NCI-H226 (cell line): ENCODE data around the gene PROSER3.
A peak's percentile ranks its signal among the peaks of the same experiment; 100 is the strongest.

Source experiments
- DNase-seq: peaks from one replicate; pipeline ENCODE4 v3.0.0-alpha.2; 2015

The PROSER3 gene

GRCh38 chr19:35757749-35758608, at the start of gene PROSER3:
TSS of gene PROSER3 (plus strand) at chr19:35758176. CDS start at chr19:35758216, 40 bp downstream.
- peak; percentile 99 for DNase-seq

DNA sequence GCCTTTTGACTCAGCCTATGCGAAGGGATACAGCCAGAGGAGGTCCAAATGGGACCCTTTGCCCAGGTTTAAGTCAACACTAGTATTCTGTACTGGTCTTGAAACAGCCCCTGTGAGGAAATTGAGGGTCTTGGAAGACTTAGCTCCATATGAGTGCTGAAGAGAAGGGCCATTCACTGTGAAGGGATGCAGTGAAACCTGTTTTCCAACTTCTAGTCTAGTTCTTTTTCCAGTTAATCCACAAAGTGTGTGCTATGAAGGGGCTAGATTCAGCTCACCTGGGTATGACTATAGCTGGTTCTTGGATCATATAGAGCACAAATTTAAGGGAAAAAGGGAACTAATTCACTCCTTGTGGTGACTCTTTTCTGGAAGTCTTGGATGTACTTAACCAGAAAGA, 49.6 kb upstream of the PROSER3 start:
- DNase-seq, result no peak

- no peak for DNase-seq
Measured at GRCh38 chr19:35710784-35711723, 46.9 kb upstream of the PROSER3 start.

- DNase-seq, result no peak
Measured at GRCh38 chr19:35712567-35713505, 45.1 kb upstream of the PROSER3 start.

- DNase-seq, result no peak
Measured at GRCh38 chr19:35713506-35713850, 44.5 kb upstream of the PROSER3 start.

GRCh38 chr19:35713904-35714495, 44.0 kb upstream of the PROSER3 start:
- DNase-seq, result no peak

DNA sequence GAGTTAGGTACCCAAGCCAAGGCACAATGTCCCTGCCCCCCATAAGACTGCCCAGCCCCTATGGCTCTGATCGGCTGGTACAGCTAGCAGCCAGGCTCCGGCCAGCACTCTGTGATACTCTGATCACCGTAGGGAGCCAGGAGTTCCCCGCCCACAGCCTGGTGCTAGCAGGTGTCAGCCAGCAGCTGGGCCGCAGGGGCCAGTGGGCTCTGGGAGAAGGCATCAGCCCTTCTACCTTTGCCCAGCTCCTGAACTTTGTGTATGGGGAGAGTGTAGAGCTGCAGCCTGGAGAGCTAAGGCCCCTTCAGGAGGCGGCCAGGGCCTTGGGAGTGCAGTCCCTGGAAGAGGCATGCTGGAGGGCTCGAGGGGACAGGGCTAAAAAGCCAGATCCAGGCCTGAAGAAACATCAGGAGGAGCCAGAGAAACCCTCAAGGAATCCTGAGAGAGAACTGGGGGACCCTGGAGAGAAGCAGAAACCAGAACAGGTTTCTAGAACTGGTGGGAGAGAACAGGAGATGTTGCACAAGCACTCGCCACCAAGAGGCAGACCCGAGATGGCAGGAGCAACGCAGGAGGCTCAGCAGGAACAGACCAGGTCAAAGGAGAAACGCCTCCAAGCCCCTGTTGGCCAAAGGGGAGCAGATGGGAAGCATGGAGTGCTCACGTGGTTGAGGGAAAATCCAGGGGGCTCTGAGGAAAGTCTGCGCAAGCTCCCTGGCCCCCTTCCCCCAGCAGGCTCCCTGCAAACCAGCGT, 43.2 kb upstream of the PROSER3 start:
- DNase-seq, result no peak

GRCh38 chr19:35715355-35715809, 42.6 kb upstream of the PROSER3 start:
- DNase-seq, result no peak

DNA sequence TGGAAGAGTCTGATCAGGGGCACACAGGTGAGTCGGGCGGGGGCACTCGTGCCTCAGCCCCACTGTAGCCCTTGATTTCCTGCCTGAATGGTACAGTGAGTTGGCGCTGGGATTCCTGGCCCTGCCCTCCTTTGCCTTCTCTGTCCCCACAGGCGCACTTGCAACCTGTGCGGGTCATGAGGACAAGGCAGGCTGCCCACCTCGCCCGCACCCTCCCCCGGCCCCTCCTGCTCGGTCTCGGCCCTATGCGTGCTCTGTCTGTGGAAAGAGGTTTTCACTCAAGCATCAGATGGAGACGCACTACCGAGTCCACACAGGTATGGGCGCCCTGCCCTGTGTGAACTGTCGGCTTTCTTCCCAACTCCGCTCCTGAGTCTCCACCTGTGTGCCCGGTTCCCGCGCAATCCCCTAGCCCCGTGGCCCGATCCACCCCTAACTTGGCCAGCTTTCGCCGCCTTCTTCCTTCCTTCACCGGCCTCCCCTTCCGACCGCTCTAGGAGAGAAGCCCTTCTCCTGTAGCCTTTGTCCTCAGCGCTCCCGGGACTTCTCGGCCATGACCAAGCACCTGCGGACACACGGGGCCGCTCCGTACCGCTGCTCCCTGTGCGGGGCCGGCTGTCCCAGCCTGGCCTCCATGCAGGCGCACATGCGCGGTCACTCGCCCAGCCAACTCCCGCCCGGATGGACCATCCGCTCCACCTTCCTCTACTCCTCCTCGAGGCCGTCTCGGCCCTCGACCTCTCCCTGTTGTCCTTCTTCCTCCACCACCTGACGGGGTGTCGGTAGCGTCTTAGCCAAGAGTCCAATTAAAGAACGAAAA, 41.8 kb upstream of the PROSER3 start:
- peak; percentile 36 for DNase-seq

DNA sequence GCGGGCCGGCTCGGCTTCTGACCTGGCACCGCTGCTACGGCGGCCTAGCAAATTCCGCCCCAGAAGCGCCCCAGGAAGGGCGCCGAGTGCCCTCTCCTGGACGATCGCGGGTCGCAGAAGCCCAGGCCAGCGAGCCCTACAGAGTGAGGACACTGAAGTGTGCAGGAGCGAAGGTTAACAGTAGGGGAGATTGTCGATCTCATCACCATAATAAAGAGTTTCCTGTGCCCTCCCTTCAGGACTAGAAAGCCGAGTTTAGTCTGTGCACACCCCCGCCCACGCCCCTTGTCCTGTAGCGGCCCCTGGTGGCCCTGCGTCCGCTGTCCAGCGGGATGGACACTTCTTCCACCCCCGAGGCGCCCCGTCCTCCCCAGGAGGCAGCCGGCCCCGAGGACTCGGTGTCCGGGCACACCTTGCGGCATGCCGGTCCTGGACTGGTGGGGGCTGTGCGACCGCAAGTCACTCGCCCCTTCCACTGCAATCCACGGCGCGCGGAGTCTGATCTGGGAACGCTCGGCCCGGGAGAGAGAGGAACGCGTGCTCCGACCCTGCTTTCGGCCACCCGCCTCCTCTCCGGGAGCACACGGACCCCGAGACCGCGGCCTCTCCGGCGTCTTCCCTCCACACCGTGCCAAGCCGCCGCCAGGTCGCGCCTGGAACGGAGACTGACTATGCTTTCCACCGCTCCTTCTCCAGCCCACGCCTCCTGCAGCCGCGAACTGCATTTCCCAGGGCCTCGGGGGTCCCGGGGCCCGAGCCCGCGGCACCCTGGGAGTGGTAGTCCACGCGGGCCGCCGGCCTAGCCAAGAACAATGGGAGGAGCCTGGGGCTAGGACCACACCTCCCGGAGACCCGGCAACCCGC, 40.9 kb upstream of the PROSER3 start:
- peak; percentile 79 for DNase-seq

GRCh38 chr19:35717665-35718344, 40.2 kb upstream of the PROSER3 start, which contains the start of gene KMT2B:
TSS of gene KMT2B (plus strand) at chr19:35718003. CDS start at chr19:35718019, 16 bp downstream.
- peak; percentile 93 for DNase-seq

GRCh38 chr19:35718345-35719041, 39.5 kb upstream of the PROSER3 start:
- DNase-seq, result no peak

DNA sequence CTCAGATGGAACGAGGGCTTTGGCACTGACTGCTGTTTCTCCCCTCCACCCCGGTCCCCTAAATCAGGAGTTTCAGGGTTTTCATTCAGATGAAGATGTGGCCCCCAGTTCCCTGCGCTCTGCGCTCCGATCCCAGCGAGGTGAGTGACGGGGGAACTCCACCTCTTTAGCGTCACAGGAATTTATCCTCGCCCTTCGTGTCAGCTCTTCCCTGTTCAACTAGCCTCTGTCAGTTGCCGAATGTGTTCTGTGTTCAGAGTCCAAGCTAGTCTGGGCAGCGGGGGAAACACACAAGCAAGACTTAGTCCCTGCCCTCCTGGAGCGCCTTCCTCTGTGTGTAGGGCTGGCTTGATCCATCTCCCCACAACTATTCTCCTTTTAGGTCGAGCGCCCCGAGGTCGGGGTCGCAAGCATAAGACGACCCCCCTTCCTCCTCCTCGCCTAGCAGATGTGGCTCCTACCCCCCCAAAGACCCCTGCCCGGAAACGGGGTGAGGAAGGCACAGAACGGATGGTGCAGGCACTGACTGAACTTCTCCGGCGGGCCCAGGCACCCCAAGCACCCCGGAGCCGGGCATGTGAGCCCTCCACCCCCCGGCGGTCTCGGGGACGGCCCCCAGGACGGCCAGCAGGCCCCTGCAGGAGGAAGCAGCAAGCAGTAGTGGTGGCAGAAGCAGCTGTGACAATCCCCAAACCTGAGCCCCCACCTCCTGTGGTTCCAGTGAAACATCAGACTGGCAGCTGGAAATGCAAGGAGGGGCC, 38.4 kb upstream of the PROSER3 start:
- no peak for DNase-seq

DNA sequence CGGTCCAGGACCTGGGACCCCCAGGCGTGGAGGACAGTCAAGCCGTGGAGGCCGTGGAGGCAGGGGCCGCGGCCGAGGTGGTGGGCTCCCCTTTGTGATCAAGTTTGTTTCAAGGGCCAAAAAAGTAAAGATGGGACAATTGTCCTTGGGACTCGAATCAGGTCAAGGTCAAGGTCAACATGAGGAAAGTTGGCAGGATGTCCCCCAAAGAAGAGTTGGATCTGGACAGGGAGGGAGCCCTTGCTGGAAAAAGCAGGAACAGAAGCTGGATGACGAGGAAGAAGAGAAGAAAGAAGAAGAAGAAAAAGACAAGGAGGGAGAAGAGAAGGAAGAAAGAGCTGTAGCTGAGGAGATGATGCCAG, 37.8 kb upstream of the PROSER3 start:
- no peak for DNase-seq

DNA sequence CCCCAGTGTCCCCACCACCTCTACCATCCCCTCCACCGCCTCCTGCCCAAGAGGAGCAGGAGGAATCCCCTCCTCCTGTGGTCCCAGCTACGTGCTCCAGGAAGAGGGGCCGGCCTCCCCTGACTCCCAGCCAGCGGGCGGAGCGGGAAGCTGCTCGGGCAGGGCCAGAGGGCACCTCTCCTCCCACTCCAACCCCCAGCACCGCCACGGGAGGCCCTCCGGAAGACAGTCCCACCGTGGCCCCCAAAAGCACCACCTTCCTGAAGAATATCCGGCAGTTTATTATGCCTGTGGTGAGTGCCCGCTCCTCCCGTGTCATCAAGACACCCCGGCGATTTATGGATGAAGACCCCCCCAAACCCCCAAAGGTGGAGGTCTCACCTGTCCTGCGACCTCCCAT, 37.3 kb upstream of the PROSER3 start:
- no peak for DNase-seq

DNA sequence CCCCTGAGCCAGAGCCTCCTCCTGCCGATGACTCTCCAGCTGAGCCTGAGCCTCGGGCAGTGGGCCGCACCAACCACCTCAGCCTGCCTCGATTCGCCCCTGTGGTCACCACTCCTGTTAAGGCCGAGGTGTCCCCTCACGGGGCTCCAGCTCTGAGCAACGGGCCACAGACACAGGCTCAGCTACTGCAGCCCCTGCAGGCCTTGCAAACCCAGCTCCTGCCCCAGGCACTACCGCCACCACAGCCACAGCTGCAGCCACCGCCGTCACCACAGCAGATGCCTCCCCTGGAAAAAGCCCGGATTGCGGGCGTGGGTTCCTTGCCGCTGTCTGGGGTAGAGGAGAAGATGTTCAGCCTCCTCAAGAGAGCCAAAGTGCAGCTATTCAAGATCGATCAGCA, 36.6 kb upstream of the PROSER3 start:
- no peak for DNase-seq

GRCh38 chr19:35722461-35722860, 35.5 kb upstream of the PROSER3 start:
- DNase-seq, result no peak
